Panc1 (cell line): ENCODE results near the gene SSH2. TPM values are rescaled to one million over a fixed set of nuclear protein-coding genes. Genes with fewer than 3 reads are reported as not detected.

Source experiments
- ATAC-seq: fragments of 200-7000 bp; cut with Tn5 transposase; 2 replicates; pipeline ENCODE4 v1.9.1; 2020; ENCODE audit warnings: mild to moderate bottlenecking, moderate library complexity
- BruUV-seq: library from RNA; stranded (reverse); fragments of 400-500 nt; replicated peaks from 2 replicates; lab custom pipeline; 2021; lab: Mats Ljungman, UMichigan
- CTCF ChIA-PET: fragments of 300-600 bp; sonication (Branson Sonifier 250); formaldehyde crosslinking; loops from one replicate; lab custom pipeline; 2022; ENCODE audit warnings: antibody characterized with exemption; lab: Charles Lee
- POLR2A ChIA-PET: fragments of 300-600 bp; sonication (Branson Sonifier 250); formaldehyde crosslinking; loops from one replicate; lab custom pipeline; 2022; ENCODE audit warnings: antibody characterized with exemption; lab: Charles Lee
- DNase-seq: peaks from one replicate; pipeline ENCODE4 v3.0.0-alpha.2; 2010; ENCODE audit warnings: low read depth, low spot score
- H3K27ac ChIP-seq: 2 replicates; pipeline ENCODE4 v1.5.1; 2011; ENCODE audit warnings: mild to moderate bottlenecking, low read length, inconsistent platforms
- H3K27me3 ChIP-seq: fragments of 200-500 bp; sonication (Bioruptor generic); 2 replicates; pipeline ENCODE4 v1.6.0; 2014; ENCODE audit warnings: low read length, inconsistent platforms; ENCODE audit not compliant: control insufficient read depth, insufficient read depth
- H3K36me3 ChIP-seq: fragments of 200-500 bp; sonication (Bioruptor generic); 2 replicates; pipeline ENCODE4 v1.5.1; 2014; ENCODE audit warnings: inconsistent platforms, mild to moderate bottlenecking, low read length, moderate library complexity; ENCODE audit not compliant: control insufficient read depth, insufficient read depth
- H3K4me1 ChIP-seq: 2 replicates; pipeline ENCODE4 v1.5.1; 2011; ENCODE audit warnings: inconsistent platforms, mild to moderate bottlenecking, low read length, moderate library complexity; ENCODE audit not compliant: control insufficient read depth, insufficient read depth
- H3K4me3 ChIP-seq, 2 experiments: 2 replicates each; pipeline ENCODE4 v1.5.1; 2011 to 2012; ENCODE audit warnings: low read depth in 2 of 2, low read length in 2 of 2, mild to moderate bottlenecking in 2 of 2, inconsistent platforms in 1 of 2, moderate library complexity in 1 of 2
- H3K9me3 ChIP-seq: fragments of 200-500 bp; sonication (Bioruptor generic); 2 replicates; pipeline ENCODE4 v1.5.1; 2014; ENCODE audit warnings: low read depth, mild to moderate bottlenecking, inconsistent platforms, low read length, moderate library complexity; ENCODE audit not compliant: control insufficient read depth, insufficient read depth
- POLR2AphosphoS5 ChIP-seq: IDR thresholded peaks from 2 replicates; pipeline ENCODE4 v1.6.1; 2012; ENCODE audit warnings: mild to moderate bottlenecking, low read depth, low read length, moderate library complexity
- SIN3A ChIP-seq: IDR thresholded peaks from 2 replicates; pipeline ENCODE4 v1.6.1; 2012; ENCODE audit warnings: low read depth, mild to moderate bottlenecking, low read length, moderate library complexity, borderline replicate concordance; ENCODE audit not compliant: insufficient read depth
- TCF7L2 ChIP-seq: IDR thresholded peaks from 2 replicates; pipeline ENCODE4 v1.6.1; 2011; ENCODE audit warnings: mild to moderate bottlenecking, low read depth, low read length, inconsistent platforms
- in situ Hi-C: cut with HindIII; loops from 2 replicates; pipeline ENCODE4 v1.10.0; 2016; ENCODE audit warnings: low sequenced_read_pairs, low pct_unique_long_range_greater_than_20kb
- intact Hi-C: fragments of 100-400 bp; cut with micrococcal nuclease; formaldehyde crosslinking; loops from one replicate; pipeline ENCODE4 v1.10.0; 2022; ENCODE audit not compliant: unreplicated experiment
- total RNA-seq: library from RNA; stranded (reverse); gene quantifications from one replicate; pipeline ENCODE4 v1.2.1, GENCODE V29; 2021; ENCODE audit not compliant: unreplicated experiment
- TF ChIP-seq, protein P1 (sequence below), 2 experiments: IDR thresholded peaks; 2 replicates each; pipeline ENCODE4 v1.6.1; 2011 to 2012; ENCODE audit warnings: low read depth in 2 of 2, control low read depth in 1 of 2, low read length in 1 of 2, mild to moderate bottlenecking in 1 of 2, moderate library complexity in 1 of 2; ENCODE audit not compliant: insufficient read depth in 1 of 2
- TF ChIP-seq, protein P2 (sequence below): fragments of 450-650 bp; IDR thresholded peaks from 2 replicates; pipeline ENCODE4 v1.5.1; 2017; ENCODE audit warnings: mild to moderate bottlenecking

Gene SSH2
- total RNA-seq, 1 experiment from 2014 or later, result 30.6 TPM

DNA sequence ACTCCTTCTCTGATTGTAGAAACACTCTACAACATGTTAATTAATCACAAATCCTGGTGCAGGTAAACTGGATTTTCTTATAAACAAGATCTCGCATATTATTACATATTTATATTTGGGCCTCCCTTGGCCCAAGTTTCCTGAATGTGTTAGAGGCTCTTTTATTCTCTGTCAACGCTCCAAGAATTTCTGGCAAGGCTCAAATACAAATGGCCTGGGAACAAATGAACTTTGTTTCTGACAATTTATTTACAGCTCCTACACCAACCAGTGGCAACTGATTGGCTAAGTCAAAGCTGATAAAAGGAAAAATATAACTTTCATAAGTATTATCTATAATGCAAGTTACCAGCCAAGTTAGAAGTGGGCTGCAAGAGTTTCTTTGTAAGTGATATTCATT is 242.4 kb downstream of the SSH2 start:
- CTCF ChIA-PET, result no interaction called here
- H3K9me3 ChIP-seq, result no peaks in the 10 kb centered on the region
- DNase-seq, result no peak
- BruUV-seq, result no TSS peak
- no peak for TF ChIP-seq POLR2AphosphoS5
- H3K27me3 ChIP-seq, result no peaks in the 10 kb centered on the region
- no peaks in the 10 kb centered on the region; the same call in 1 of the 2 replicates for H3K4me1 ChIP-seq
- H3K4me3 ChIP-seq, result no peak overlapping the region
- POLR2A ChIA-PET, result no interaction called here
- no peak for ATAC-seq
- intact Hi-C loops, result no loop called here
- H3K36me3 ChIP-seq, result no peaks in the 10 kb centered on the region
- in situ Hi-C loops, result no loop called here
- H3K27ac ChIP-seq, result no peak overlapping the region

DNA sequence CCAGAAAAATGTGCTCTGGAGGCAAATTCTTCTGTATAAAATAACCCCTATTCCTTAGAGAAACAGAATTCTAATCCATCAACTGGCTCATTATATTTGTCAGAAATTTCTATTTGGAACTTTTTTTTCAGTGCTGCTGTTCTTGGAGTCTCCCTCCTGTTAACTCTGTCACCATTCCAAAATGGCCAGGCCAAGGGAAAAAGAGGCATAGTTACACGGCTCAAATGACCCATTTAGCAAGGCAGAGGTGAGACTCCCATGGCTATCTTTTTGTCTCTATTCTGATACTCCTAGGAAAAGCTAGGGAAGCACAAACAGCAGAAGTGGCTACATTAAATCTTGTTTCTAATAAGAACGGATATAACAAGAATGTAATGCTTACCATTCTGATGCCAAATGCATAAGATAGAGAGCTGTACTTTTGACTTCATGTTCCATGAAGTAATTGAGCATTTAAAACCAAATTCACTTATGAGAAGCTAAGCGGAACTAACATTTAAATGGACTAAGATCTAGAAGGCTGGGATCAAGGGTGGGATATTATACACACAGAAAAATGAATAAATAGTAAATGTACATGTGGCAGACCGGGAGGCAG is 242.9 kb downstream of the SSH2 start:
- ChIA-PET CTCF (no interaction called here), POLR2A (no interaction called here)
- no peak for ATAC-seq
- H3K4me3 ChIP-seq, result no peak overlapping the region
- DNase-seq, result no peak
- H3K4me1 ChIP-seq, result no peaks in the 10 kb centered on the region; the same call in 1 of the 2 replicates
- no peak overlapping the region for H3K27ac ChIP-seq
- no peaks in the 10 kb centered on the region for H3K27me3 ChIP-seq
- in situ Hi-C loops (no loop called here), intact Hi-C loops (no loop called here)
- BruUV-seq, result no TSS peak
- no peaks in the 10 kb centered on the region for H3K36me3 ChIP-seq
- TF ChIP-seq, protein P1, sequence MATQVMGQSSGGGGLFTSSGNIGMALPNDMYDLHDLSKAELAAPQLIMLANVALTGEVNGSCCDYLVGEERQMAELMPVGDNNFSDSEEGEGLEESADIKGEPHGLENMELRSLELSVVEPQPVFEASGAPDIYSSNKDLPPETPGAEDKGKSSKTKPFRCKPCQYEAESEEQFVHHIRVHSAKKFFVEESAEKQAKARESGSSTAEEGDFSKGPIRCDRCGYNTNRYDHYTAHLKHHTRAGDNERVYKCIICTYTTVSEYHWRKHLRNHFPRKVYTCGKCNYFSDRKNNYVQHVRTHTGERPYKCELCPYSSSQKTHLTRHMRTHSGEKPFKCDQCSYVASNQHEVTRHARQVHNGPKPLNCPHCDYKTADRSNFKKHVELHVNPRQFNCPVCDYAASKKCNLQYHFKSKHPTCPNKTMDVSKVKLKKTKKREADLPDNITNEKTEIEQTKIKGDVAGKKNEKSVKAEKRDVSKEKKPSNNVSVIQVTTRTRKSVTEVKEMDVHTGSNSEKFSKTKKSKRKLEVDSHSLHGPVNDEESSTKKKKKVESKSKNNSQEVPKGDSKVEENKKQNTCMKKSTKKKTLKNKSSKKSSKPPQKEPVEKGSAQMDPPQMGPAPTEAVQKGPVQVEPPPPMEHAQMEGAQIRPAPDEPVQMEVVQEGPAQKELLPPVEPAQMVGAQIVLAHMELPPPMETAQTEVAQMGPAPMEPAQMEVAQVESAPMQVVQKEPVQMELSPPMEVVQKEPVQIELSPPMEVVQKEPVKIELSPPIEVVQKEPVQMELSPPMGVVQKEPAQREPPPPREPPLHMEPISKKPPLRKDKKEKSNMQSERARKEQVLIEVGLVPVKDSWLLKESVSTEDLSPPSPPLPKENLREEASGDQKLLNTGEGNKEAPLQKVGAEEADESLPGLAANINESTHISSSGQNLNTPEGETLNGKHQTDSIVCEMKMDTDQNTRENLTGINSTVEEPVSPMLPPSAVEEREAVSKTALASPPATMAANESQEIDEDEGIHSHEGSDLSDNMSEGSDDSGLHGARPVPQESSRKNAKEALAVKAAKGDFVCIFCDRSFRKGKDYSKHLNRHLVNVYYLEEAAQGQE (IDR thresholded peaks at IDR 0.05; ENCODE audit: insufficient read depth in 1 of 2, low read depth in 2 of 2, low read length in 1 of 2), result no peak
- TF ChIP-seq TCF7L2 (no peak), POLR2AphosphoS5 (no peak)
- no peaks in the 10 kb centered on the region for H3K9me3 ChIP-seq

DNA sequence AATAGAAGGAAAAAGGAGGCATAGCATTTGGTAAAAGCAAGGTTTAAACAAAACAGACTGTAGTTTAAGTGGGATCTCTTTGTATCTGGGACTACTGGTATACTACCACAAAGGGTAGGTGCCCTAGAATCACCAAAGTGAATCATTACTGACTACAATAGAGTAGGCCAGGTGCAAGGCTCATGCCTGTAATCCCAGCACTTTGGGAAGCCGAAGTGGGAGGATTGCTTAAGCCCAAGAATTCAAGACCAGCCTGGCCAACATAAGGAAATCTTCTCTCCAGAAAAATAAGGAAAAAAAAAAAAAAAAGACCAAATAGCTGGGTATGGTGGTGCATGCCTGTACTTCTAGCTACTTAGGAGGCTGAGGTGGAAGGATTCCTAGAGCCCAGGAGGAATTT is 246.5 kb downstream of the SSH2 start:
- no TSS peak for BruUV-seq
- Histone ChIP-seq H3K4me3 (no peak overlapping the region), H3K27me3 (no peaks in the 10 kb centered on the region), H3K9me3 (no peaks in the 10 kb centered on the region), H3K36me3 (no peaks in the 10 kb centered on the region), H3K27ac (no peak overlapping the region), H3K4me1 (no peaks in the 10 kb centered on the region)
- ChIA-PET POLR2A (no interaction called here), CTCF (interaction anchor here (1.0 kb wide), 1 partner anchor 44 kb away, joined by 3 read pairs; no protein-coding TSS in a partner anchor)
- in situ Hi-C loops (no loop called here), intact Hi-C loops (no loop called here)
- DNase-seq, result no peak
- TF ChIP-seq, protein P2, sequence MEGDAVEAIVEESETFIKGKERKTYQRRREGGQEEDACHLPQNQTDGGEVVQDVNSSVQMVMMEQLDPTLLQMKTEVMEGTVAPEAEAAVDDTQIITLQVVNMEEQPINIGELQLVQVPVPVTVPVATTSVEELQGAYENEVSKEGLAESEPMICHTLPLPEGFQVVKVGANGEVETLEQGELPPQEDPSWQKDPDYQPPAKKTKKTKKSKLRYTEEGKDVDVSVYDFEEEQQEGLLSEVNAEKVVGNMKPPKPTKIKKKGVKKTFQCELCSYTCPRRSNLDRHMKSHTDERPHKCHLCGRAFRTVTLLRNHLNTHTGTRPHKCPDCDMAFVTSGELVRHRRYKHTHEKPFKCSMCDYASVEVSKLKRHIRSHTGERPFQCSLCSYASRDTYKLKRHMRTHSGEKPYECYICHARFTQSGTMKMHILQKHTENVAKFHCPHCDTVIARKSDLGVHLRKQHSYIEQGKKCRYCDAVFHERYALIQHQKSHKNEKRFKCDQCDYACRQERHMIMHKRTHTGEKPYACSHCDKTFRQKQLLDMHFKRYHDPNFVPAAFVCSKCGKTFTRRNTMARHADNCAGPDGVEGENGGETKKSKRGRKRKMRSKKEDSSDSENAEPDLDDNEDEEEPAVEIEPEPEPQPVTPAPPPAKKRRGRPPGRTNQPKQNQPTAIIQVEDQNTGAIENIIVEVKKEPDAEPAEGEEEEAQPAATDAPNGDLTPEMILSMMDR, result no peak
- no peak for TF ChIP-seq TCF7L2
- TF ChIP-seq SIN3A, result no peak
- TF ChIP-seq, protein P1 (IDR thresholded peaks at IDR 0.05; ENCODE audit: insufficient read depth in 1 of 2, low read depth in 2 of 2, low read length in 1 of 2), result no peak
- TF ChIP-seq POLR2AphosphoS5, result no peak
- ATAC-seq, result no peak
